Left hindlimb (tissue), 1 donor: ENCODE measurements around the gene DNAI2.
"Not testable (repeated sequence)": the region's sequence is repeated elsewhere in the genome, so short reads cannot be mapped to it uniquely, and the experiment has no call there.

Source experiments
- DNase-seq: peaks from one replicate; pipeline ENCODE4 v3.0.0-alpha.2; 2018

Gene DNAI2

GRCh38 chr17:74245145-74245831 lies 28.7 kb upstream of the DNAI2 start:
- DNase-seq, result peak; percentile 67

- no peak for DNase-seq
Observed at GRCh38 chr17:74245871-74246270, 28.2 kb upstream of the DNAI2 start.

GRCh38 chr17:74249590-74250270 lies 24.3 kb upstream of the DNAI2 start:
- peak; percentile 84 for DNase-seq

GRCh38 chr17:74250324-74250995 lies 23.6 kb upstream of the DNAI2 start:
- DNase-seq, result peak; percentile 78

- no peak for DNase-seq
Observed at GRCh38 chr17:74251051-74251450, 23.0 kb upstream of the DNAI2 start.

GRCh38 chr17:74251569-74251968 lies 22.5 kb upstream of the DNAI2 start:
- DNase-seq, result no peak

GRCh38 chr17:74252211-74252610 lies 21.8 kb upstream of the DNAI2 start:
- DNase-seq, result no peak

GRCh38 chr17:74253036-74253435 lies 21.0 kb upstream of the DNAI2 start:
- no peak for DNase-seq

GRCh38 chr17:74257311-74257710 lies 16.7 kb upstream of the DNAI2 start:
- no peak for DNase-seq

GRCh38 chr17:74259667-74260524 lies 14.1 kb upstream of the DNAI2 start:
- DNase-seq, result peak; percentile 30

- DNase-seq, result peak; percentile 22
Observed at GRCh38 chr17:74260525-74260850, 13.5 kb upstream of the DNAI2 start.

- no peak for DNase-seq
Observed at GRCh38 chr17:74262601-74263000, 11.4 kb upstream of the DNAI2 start.

GRCh38 chr17:74267054-74267453 lies 7.0 kb upstream of the DNAI2 start:
- DNase-seq, result not testable (repeated sequence)

GRCh38 chr17:74267579-74267978 lies 6.5 kb upstream of the DNAI2 start:
- no peak for DNase-seq

GRCh38 chr17:74267987-74268499 lies 6.0 kb upstream of the DNAI2 start:
- DNase-seq, result no peak

- DNase-seq, result peak; percentile 78
Observed at GRCh38 chr17:74268558-74268957, 5.5 kb upstream of the DNAI2 start.

GRCh38 chr17:74270333-74270732 lies 3.7 kb upstream of the DNAI2 start:
- no peak for DNase-seq

- no peak for DNase-seq
Observed at GRCh38 chr17:74271281-74271680, 2.8 kb upstream of the DNAI2 start.

- DNase-seq, result peak; percentile 82
Observed at GRCh38 chr17:74271901-74272561, 2.0 kb upstream of the DNAI2 start.

- DNase-seq, result peak; percentile 88
Observed at GRCh38 chr17:74272731-74273201, 1.3 kb upstream of the DNAI2 start.

- DNase-seq, result no peak
Observed at GRCh38 chr17:74274709-74275340, 791 bp downstream of the DNAI2 start.

- DNase-seq, result peak; percentile 82
Observed at GRCh38 chr17:74276051-74276476, 2.0 kb downstream of the DNAI2 start.
